Measurements from ENCODE around the gene HSPA9.
"Not testable (repeated sequence)": the region's sequence is repeated elsewhere in the genome, so short reads cannot be mapped to it uniquely, and the experiment has no call there.

HSPA9 gene

GRCh38 chr5:138533973-138534941 lies 40.9 kb downstream of the HSPA9 start:
- DNase-seq (ENCODE audit: low read depth, low spot score) = no peak

- no peak for DNase-seq (ENCODE audit: low read depth, low spot score)
Observed at GRCh38 chr5:138529812-138530211, 45.4 kb downstream of the HSPA9 start.

- DNase-seq (ENCODE audit: low read depth, low spot score) = no peak
Observed at GRCh38 chr5:138528744-138529469, 46.3 kb downstream of the HSPA9 start.

GRCh38 chr5:138528208-138528607 lies 47.0 kb downstream of the HSPA9 start:
- no peak for DNase-seq (ENCODE audit: low read depth, low spot score)

- no peak for DNase-seq (ENCODE audit: low read depth, low spot score)
Observed at GRCh38 chr5:138527170-138527569, 48.0 kb downstream of the HSPA9 start.

GRCh38 chr5:138523406-138523805 lies 51.8 kb downstream of the HSPA9 start:
- no peak for DNase-seq (ENCODE audit: low read depth, low spot score)

GRCh38 chr5:138520971-138521370 lies 54.2 kb downstream of the HSPA9 start:
- DNase-seq (ENCODE audit: low read depth, low spot score) = no peak

GRCh38 chr5:138517437-138517836 lies 57.8 kb downstream of the HSPA9 start:
- no peak for DNase-seq (ENCODE audit: low read depth, low spot score)

- no peak for DNase-seq (ENCODE audit: low read depth, low spot score)
Observed at GRCh38 chr5:138515556-138516245, 59.5 kb downstream of the HSPA9 start.

GRCh38 chr5:138514021-138514420 lies 61.2 kb downstream of the HSPA9 start:
- DNase-seq (ENCODE audit: low read depth, low spot score) = no peak

- no peak for DNase-seq (ENCODE audit: low read depth, low spot score)
Observed at GRCh38 chr5:138508958-138509357, 66.2 kb downstream of the HSPA9 start.

- not testable (repeated sequence) for DNase-seq (ENCODE audit: low read depth, low spot score)
Observed at GRCh38 chr5:138507485-138507884, 67.7 kb downstream of the HSPA9 start.

GRCh38 chr5:138506370-138507306 lies 68.6 kb downstream of the HSPA9 start:
- DNase-seq (ENCODE audit: low read depth, low spot score) = no peak

- DNase-seq (ENCODE audit: low read depth, low spot score) = no peak
Observed at GRCh38 chr5:138504799-138505198, 70.4 kb downstream of the HSPA9 start.

Data from ELF-1 (cell line).